Activated CD8-positive, alpha-beta memory T cell treated with anti-CD3 and anti-CD28 coated beads for 24 hours (primary cell): Measurements from ENCODE around the gene TANGO6.

ENCODE experiments used
- DNase-seq: peaks from one replicate; pipeline ENCODE4 v3.0.0-alpha.2; 2020

The TANGO6 gene

DNA sequence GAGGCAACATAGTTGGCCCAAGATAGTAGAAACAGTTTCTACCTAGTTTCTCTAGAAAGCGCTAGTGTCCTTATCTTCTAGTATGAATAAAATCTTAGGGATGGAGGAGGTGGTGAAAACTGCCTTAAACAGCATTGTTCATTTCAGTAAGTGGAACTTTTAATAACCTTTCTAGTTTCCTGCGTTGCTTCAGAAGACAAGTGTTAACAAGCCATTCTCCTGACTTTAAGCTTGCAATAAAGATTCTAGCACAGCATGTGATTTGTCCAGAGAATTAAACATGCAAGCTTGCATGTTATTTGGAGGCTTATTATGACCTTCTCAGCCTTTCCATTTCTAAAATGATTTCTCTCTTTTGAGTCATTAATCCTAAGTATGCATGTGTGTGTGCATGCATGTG is 72.3 kb downstream of the TANGO6 start:
- DNase-seq = no peak

- no peak for DNase-seq
Measured at GRCh38 chr16:68917541-68917940, 74.2 kb downstream of the TANGO6 start.

GRCh38 chr16:68920349-68920748 is 77.0 kb downstream of the TANGO6 start:
- DNase-seq = no peak

DNA sequence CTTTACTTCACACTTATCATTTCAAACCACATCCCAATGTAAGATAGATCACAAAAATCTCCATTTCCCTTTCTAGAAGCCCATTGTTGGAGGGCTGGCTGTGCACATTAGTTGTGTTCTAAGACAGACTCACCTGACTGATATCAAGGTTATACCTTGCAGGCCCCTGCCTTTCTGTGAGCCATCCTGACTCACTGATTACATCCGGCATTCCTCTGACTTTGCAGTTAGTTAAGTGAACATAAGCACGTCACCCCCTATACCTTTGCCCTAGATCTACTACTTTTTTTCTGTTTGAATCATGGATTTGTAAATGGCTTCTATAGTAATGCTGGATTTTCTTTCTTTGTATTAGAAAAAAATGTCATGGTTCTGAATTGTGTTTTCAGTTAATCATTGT is 78.3 kb downstream of the TANGO6 start:
- no peak for DNase-seq

- DNase-seq = no peak
Measured at GRCh38 chr16:68923116-68923515, 79.8 kb downstream of the TANGO6 start.

GRCh38 chr16:68927018-68927417 is 83.7 kb downstream of the TANGO6 start:
- no peak for DNase-seq

DNA sequence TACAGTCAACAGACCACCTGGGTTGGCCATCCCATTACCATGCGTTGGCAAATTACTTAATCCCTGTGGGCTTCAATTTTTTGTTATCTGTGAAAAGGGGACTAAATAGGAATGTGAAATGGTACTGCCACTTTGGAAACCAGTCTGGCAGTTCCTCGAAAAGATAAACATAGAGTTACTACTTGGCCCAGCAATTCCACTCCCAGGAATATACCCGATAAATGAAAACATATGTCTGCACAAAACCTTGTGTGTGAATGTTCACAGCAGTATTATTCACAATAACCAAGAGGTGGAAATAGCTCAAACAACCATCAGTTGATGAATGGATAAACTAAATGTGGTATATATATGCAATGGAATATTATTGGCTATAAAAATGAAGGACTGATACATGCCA is 87.9 kb downstream of the TANGO6 start:
- DNase-seq = no peak

DNA sequence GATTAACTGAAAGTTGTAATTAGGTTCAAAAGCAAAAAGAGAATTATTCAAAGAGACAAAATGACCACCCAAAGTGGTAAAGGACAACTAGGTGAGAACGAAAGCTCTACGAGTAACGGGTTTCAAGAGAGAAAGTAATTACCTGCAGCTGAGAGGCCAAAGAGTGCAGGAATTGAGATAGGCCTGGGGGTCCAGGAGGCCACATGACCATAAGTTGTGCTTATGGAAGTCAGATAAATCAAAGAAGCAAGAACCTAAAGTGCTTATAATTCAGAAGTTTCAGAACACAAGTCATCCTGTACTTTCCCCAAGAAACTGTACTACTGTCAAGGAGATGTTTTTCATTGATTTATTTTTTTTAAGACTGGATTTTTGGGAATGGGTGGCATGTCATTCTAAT is 91.1 kb downstream of the TANGO6 start:
- no peak for DNase-seq

GRCh38 chr16:68935008-68935407 is 91.7 kb downstream of the TANGO6 start:
- no peak for DNase-seq

DNA sequence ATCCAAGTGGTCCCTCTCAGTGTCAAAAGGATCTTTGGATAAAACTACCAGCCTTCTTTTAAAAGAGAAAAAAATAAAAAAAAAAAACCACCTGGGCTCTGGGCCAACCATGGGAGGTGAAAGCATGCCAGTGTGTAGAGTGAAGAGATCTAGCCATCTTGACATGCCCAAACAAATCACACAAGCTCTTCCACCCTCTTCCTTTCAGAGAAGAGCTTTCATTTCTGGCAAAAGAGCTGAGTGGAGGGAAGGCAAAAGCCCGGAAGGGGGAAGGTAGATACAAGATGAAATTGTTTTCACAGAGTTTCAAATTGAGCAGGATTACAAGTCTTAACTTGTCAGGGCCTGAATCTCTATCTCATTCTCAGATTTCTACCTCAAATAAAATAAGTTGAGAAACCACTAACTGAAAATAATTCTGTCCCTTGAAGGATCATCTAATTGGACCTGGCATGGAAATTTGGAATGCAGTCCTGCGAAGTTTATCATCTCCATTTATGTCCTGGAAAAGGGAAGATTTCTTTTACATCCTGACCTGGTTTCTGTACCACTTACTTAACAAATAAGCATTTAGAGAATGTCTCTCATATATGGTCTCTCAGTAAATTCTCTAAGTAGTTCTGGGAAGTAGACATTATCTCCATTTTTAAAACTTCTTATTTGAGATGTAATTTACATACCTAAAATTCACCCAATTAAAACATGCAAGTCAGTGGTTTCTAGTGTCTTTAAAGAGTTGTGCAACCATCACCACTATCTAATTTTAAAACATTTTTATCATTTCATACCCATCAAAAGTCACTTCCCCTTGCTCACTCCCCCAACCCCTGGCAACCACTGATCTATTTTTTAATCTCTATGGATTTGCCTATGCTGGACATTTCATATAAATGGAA is 93.7 kb downstream of the TANGO6 start:
- no peak for DNase-seq

DNA sequence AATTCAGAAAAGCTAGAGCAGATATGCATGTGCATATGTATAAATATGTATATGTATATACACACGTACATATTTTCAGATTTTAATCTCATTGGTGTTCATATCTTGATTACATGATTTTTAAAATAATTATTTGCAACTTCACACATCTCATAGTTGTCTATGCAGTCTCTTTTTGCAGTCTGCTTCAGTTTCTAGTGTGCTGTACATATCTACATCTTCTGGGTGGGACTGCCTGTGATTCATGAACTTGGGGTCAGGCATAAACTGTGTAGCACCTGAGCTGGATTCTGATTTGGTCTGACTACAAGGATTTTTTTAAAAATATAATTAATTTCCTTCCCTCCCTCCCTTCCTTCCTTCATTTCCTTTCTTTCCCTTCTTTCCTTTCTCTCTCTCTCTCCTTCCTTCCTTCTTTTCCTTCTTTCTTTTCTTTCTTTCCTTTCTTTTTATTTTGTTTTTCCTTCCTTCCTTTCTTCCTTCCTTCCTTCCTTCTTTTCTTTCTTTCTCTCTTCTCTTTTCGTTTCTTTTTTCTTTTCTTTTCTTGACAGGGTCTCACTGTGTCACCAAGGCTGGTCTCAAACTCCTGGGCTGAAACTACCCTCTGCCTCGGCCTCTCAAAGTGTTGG is 96.5 kb downstream of the TANGO6 start:
- no peak for DNase-seq

DNA sequence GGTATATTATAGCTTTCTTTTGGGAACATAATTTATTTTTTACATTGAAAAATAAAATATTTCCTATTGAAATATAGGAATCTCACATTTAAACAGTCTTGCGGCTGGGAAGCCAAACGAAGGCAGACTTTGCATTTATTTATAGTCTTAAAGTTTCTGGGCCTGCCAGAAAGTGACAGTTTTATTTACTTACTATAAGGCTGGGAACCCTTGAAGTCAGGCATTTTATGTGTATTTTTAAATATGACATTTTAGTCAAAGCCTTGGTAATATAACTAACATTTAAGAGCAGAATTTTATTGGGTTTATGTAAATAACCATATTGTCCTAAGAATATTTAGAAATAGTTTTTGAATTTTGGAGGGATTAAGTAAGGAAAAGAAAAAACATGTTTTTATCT is 97.5 kb downstream of the TANGO6 start:
- no peak for DNase-seq

GRCh38 chr16:68943961-68944360 is 100.6 kb downstream of the TANGO6 start:
- no peak for DNase-seq

DNA sequence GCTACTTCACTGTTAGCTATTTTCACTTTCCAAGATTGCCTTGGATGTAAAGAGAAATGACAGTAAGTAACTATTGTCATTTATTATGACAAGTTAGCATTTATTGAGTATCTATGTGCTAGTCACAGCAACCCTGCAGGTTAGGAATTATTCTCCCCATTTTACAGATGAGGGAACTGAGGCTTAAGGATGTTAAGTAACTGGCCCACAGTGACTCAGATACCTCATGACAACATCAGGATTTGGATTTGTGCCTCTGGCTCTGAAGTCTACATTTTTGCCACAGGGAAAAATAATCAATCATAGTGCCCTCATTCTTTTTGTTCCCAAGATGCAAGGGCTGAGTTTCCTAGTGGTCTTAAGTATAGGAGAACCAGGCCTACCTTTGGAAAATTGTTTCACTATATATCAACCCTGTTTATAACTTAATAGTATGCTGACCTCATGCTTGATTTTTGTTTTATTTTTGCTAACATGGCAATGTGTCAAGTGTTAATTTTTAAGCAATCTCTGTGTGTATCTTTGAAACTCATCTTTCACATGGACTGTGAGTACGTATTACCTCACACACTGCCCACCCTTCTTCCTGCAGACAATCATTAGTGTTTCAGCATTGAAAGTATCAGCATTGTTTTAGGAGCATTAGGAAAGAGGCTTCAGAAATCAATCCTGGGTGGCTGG is 105.0 kb downstream of the TANGO6 start:
- DNase-seq = no peak

DNA sequence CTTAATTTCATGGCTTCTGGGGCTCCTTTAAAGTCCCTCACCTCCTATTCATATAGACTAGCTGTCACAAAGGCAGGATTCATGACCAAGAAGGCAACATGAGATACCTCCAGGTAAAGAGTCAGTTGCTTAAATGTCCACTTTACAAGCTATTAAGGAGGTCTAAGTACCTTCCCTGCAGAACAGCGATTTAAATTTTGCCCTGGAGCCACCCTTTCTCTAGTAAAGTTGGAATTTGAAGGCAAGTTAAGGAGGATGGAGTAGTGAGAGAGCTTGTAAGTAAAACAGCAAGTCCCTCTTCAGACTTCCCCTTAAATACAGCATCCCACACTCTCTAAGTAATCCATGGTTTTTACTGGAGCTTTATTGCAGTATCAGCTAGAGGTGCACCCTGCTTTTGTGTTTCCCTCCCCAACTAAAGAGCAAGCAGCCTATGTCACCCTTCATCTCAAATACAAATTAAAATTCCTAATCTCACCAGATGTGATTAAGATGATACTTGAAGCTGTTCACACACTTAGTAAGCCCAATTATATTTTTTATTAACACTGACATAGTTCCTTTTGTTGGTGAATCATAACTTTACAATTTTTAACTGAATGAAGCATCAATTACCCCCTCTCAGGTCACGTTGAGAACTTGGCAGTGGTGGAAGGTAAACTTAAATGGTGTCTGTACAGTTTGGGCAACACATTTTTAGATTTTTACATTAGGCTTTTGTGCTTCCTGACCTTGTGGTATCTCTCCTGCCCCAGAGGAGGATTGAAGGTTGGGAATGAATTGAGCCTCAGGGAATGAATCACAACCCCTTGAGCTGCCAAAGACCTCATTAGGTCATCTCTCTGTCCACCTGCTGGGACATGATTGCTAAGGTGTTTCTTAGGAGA is 108.9 kb downstream of the TANGO6 start:
- no peak for DNase-seq

GRCh38 chr16:68954911-68955635 is 111.7 kb downstream of the TANGO6 start:
- no peak for DNase-seq

DNA sequence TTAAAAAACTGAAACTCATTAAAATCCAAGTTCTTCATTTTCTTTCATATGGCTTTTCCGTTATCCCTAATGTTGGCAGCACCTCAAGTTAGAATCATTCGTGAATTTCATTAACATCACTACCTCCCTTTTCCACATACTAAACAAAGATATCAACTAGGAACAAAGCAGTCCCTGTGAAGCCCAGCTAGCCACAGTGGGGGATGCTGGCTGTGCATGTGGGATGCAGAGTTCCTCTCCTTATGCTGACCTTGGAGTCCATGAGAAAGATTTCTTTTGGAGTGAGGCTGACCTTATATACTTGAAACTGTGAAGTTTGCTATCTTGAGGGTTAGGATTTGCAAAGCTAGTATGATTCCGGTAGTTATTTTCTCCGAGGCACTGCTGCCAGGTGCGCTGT is 117.6 kb downstream of the TANGO6 start:
- no peak for DNase-seq

- no peak for DNase-seq
Measured at GRCh38 chr16:68961778-68962402, 118.6 kb downstream of the TANGO6 start.

DNA sequence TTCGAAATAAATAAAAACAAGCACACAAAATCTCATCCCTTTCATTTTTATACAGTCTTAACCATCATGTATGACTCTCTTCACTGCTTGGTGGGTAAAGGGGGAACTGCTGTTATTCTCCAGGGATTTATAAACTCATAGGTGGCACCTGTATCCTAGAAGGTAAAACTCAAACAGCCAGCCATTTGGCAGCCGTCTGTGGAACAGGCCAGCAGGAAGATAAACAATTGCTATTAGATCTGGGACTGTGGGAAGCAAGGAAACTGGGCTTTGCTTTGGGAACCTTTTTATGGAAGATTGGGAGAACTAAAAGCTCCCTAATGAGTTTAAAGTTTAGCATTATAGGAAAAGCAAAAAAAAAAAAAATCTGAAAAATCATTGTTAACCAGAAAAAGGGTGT is 126.0 kb downstream of the TANGO6 start:
- DNase-seq = no peak

- DNase-seq = no peak
Measured at GRCh38 chr16:68972013-68972412, 128.7 kb downstream of the TANGO6 start.

DNA sequence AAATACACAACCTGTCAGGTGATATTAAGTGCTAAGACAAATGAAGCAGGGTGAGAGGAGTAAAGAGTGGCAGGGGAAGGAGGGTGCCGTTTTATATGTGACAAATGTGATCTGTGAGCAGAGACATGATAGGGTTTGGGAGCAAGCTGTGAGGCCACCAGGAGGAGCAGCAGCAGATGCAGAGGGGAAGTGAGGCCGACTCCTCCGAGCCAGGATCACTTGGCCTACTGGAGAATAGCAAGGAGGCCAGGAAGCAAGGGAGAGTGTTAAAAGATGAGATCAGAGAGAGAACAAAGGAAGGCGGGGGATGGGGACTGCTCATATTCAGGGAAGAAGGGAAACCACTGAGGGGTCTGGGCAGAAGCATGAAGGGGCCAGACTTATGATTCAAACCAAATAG is 129.4 kb downstream of the TANGO6 start:
- DNase-seq = no peak
